Activated naive CD4-positive, alpha-beta T cell treated with anti-CD3 and anti-CD28 coated beads, Interleukin-2, amount 10 ng/mL, durations not matched to agents 7 days and 5 days (primary cell): ENCODE results near the gene BRPF1.

Experiments
- CTCF ChIA-PET: fragments of 350-600 bp; sonication (Branson Sonifier 250); formaldehyde crosslinking; loops from one replicate; lab custom pipeline; 2021; ENCODE audit warnings: antibody characterized with exemption; lab: Charles Lee
- DNase-seq: peaks from one replicate; pipeline ENCODE4 v3.0.0-alpha.2; 2020
- H3K27ac Mint-ChIP-seq: one replicate; pipeline ENCODE4 v1.8.0; 2021; ENCODE audit warnings: mild to moderate bottlenecking, moderate library complexity, mixed read lengths
- H3K27me3 Mint-ChIP-seq: one replicate; pipeline ENCODE4 v1.8.0; 2021; ENCODE audit warnings: mild to moderate bottlenecking, mixed read lengths
- H3K36me3 Mint-ChIP-seq: one replicate; pipeline ENCODE4 v1.8.0; 2021; ENCODE audit warnings: mixed read lengths
- H3K4me1 Mint-ChIP-seq: one replicate; pipeline ENCODE4 v1.8.0; 2021; ENCODE audit warnings: mixed read lengths
- H3K4me3 Mint-ChIP-seq: one replicate; pipeline ENCODE4 v1.8.0; 2021; ENCODE audit warnings: mild to moderate bottlenecking, moderate library complexity, mixed read lengths
- H3K9me3 Mint-ChIP-seq: one replicate; pipeline ENCODE4 v1.8.0; 2021; ENCODE audit warnings: mixed read lengths

The BRPF1 gene

DNA sequence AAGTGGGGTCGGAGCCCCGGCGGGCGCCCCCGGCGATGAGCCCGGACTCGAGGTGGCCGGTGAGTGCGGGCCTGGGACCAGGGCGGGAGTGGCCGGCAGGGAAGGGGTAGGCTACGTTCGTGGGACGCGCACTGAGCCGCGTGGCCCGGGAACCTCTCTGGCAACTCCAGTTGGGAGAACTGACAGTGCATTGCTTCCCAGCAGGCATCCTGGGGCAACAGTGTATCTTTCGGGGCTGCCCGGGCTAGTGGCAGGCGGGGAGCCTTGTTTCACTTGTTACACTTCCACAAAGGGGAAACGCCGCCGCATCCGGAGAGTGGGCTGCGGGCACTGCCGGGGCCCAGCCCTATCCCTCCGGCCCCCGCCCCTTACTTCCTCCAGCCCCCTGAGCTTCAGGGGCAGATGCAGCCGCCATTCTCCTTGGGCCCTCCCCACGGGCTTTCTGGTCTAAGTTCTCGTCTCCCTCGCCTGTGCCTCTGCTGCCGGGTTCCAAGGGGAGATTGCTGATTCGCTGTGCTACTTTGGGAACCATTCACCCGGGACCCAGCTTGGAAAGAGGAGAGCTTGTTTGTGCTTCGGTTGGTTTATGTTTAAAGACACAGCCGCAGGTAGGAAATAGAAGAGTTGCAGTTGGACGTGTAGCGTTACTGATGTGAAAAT is 675 bp downstream of the BRPF1 start:
- CTCF ChIA-PET = interaction anchor here (1.3 to 2.1 kb wide), 7 partner anchors 14 to 229 kb away, joined by 3 to 12 read pairs (median 4); partner anchors contain the start of genes ARPC4 and OGG1
- Mint-ChIP-seq H3K36me3 (peaks cover 33% of the 10 kb centered on the region), H3K4me3 (peak overlapping the region; percentile 99), H3K27ac (peak overlapping the region; percentile 94), H3K27me3 (peaks cover 17% of the 10 kb centered on the region), H3K4me1 (peaks cover 69% of the 10 kb centered on the region), H3K9me3 (no peaks in the 10 kb centered on the region)
- peak; percentile 78 for DNase-seq

DNA sequence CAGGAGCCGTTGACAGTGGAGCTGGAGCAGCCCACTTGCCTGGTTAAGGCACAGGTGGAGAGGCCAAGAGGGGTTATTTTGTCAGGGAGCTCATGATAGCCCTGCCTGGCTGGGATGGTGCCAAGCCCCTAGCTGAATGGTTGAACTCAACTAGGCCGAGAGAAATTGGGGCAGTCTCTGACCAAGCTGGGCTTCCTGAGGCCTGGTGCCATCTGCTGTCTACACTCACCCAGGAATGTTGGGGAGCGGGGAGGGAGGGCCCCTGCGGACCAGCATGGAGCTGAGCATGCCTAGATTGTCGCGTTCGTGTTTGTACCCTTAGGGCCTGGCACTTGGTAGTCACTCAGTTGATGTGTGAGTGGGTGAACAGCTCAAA is 1.2 kb downstream of the BRPF1 start:
- CTCF ChIA-PET = interaction anchor here (1.2 to 2.1 kb wide), 8 partner anchors 10 to 229 kb away, joined by 3 to 12 read pairs (median 4); partner anchors contain the start of genes ARPC4 and OGG1
- Mint-ChIP-seq H3K4me3 (peak overlapping the region; percentile 99), H3K36me3 (peaks cover 33% of the 10 kb centered on the region), H3K27me3 (peaks cover 17% of the 10 kb centered on the region), H3K9me3 (no peaks in the 10 kb centered on the region), H3K4me1 (peaks cover 64% of the 10 kb centered on the region), H3K27ac (peak overlapping the region; percentile 94)
- no peak for DNase-seq

DNA sequence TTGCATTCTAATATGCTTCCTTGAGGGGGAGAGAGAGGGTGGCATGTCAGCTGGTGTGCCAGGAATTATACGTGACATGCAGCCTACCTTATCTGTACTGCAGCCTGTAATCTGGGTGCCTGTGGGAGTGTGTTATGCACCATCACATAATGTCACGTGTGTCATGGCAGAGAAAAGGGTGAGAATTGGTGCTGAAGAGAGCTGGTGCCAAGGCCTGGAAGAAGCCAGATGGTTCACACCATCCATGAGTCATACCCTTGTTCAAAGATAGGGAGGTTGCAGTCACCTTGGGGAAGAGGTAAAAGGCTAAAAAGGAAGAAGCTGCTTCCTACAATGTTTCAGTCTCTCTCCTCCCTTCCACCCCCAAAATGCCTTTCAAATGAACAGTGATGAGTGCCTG is 5.3 kb downstream of the BRPF1 start:
- DNase-seq = no peak
- H3K27ac Mint-ChIP-seq = peak overlapping the region; percentile 25
- no peaks in the 10 kb centered on the region for H3K9me3 Mint-ChIP-seq
- H3K36me3 Mint-ChIP-seq = peaks cover 65% of the 10 kb centered on the region
- no peaks in the 10 kb centered on the region for H3K27me3 Mint-ChIP-seq
- H3K4me1 Mint-ChIP-seq = peaks cover 53% of the 10 kb centered on the region
- H3K4me3 Mint-ChIP-seq = no peak overlapping the region
- CTCF ChIA-PET = interaction anchor here (0.8 to 4.1 kb wide), 2 partner anchors 10 to 11 kb away, joined by 3 to 19 read pairs; no protein-coding TSS in a partner anchor

DNA sequence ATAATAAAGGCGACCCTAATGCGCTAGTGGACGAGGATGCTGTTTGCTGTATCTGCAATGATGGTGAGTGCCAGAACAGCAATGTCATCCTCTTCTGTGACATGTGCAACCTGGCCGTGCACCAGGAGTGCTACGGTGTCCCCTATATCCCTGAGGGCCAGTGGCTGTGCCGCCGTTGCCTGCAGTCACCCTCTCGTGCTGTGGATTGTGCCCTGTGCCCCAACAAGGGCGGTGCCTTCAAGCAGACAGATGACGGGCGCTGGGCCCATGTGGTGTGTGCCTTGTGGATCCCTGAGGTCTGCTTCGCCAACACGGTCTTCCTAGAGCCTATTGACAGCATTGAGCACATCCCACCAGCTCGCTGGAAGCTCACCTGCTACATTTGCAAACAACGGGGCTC is 7.6 kb downstream of the BRPF1 start:
- Mint-ChIP-seq H3K4me3 (no peak overlapping the region), H3K27ac (no peak overlapping the region), H3K4me1 (peaks cover 45% of the 10 kb centered on the region), H3K9me3 (no peaks in the 10 kb centered on the region), H3K36me3 (peaks cover 72% of the 10 kb centered on the region), H3K27me3 (no peaks in the 10 kb centered on the region)
- CTCF ChIA-PET = interaction anchor here (1.5 to 4.1 kb wide), 2 partner anchors 11 to 12 kb away, joined by 3 to 19 read pairs; partner anchors contain the start of gene OGG1
- DNase-seq = no peak

- Mint-ChIP-seq H3K4me1 (peaks cover 24% of the 10 kb centered on the region), H3K36me3 (peaks cover 82% of the 10 kb centered on the region), H3K27ac (no peak overlapping the region), H3K27me3 (no peaks in the 10 kb centered on the region), H3K9me3 (no peaks in the 10 kb centered on the region), H3K4me3 (no peak overlapping the region)
- DNase-seq = no peak
- CTCF ChIA-PET = interaction anchor here (0.9 kb wide), 1 partner anchor 9 kb away, joined by 4 read pairs; no protein-coding TSS in a partner anchor
Observed at GRCh38 chr3:9742560-9742959, 11.0 kb downstream of the BRPF1 start.

DNA sequence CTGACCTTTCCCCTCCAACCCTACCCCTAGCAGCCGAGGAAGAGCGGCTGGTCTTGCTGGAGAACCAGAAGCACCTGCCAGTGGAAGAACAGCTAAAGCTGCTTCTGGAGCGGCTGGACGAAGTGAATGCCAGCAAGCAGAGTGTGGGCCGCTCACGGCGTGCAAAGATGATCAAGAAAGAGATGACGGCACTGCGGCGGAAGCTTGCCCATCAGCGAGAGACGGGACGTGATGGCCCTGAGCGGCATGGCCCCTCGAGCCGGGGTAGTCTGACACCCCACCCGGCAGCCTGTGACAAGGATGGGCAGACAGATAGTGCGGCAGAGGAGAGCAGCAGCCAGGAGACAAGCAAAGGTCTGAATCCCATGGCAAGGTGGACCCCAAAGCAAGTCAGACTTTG is 12.0 kb downstream of the BRPF1 start:
- DNase-seq = no peak
- no peak overlapping the region for H3K4me3 Mint-ChIP-seq
- H3K36me3 Mint-ChIP-seq = peaks cover 82% of the 10 kb centered on the region
- CTCF ChIA-PET = no interaction called here
- no peaks in the 10 kb centered on the region for H3K9me3 Mint-ChIP-seq
- peaks cover 24% of the 10 kb centered on the region for H3K4me1 Mint-ChIP-seq
- no peak overlapping the region for H3K27ac Mint-ChIP-seq
- H3K27me3 Mint-ChIP-seq = no peaks in the 10 kb centered on the region

GRCh38 chr3:9744162-9744561 is 12.6 kb downstream of the BRPF1 start:
- Mint-ChIP-seq H3K36me3 (peaks cover 80% of the 10 kb centered on the region), H3K27ac (no peak overlapping the region), H3K4me3 (no peak overlapping the region), H3K4me1 (peaks cover 26% of the 10 kb centered on the region), H3K27me3 (no peaks in the 10 kb centered on the region), H3K9me3 (no peaks in the 10 kb centered on the region)
- no peak for DNase-seq
- CTCF ChIA-PET = no interaction called here

DNA sequence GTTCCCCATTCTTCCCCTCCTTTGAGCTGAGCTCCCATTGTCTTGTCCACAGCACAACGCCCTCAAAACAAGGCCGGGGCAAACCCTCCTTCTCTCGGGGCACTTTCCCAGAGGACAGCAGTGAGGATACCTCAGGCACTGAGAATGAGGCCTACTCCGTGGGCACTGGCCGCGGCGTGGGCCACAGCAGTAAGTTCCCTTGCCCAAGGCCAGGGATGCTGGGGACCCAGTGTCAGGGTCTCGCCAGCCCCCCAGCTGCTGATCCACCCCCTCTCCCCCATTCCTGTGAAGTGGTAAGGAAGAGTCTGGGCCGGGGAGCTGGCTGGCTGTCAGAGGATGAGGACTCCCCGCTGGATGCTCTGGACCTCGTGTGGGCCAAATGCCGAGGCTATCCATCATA is 14.0 kb downstream of the BRPF1 start:
- Mint-ChIP-seq H3K9me3 (no peaks in the 10 kb centered on the region), H3K4me3 (no peak overlapping the region), H3K27me3 (no peaks in the 10 kb centered on the region), H3K27ac (no peak overlapping the region), H3K36me3 (peaks cover 75% of the 10 kb centered on the region), H3K4me1 (peaks cover 33% of the 10 kb centered on the region)
- CTCF ChIA-PET = interaction anchor here (0.6 to 2.0 kb wide), 3 partner anchors 12 to 382 kb away, joined by 3 to 6 read pairs (median 5); no protein-coding TSS in a partner anchor
- DNase-seq = no peak

DNA sequence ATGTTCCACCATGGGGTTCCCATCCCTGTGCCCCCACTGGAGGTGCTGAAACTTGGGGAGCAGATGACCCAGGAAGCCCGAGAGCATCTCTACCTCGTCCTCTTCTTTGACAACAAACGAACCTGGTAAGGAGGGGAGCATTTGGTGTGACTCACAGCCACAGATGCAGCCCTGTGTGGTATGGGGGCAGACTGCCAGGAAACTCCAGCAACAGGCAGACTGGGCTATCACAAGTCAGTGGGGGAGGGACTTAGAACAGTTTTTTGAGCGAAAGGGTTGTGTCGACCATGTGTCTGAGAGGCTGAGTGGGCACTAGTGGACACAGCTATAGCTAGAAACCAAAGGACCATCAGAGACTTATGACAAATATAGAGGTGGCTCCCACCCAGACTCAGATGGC is 14.8 kb downstream of the BRPF1 start:
- Mint-ChIP-seq H3K4me3 (no peak overlapping the region), H3K9me3 (no peaks in the 10 kb centered on the region), H3K27ac (no peak overlapping the region), H3K27me3 (no peaks in the 10 kb centered on the region), H3K36me3 (peaks cover 73% of the 10 kb centered on the region), H3K4me1 (peaks cover 41% of the 10 kb centered on the region)
- no peak for DNase-seq
- CTCF ChIA-PET = interaction anchor here (1.6 to 2.0 kb wide), 2 partner anchors 13 to 19 kb away, joined by 5 to 6 read pairs; no protein-coding TSS in a partner anchor

GRCh38 chr3:9747267-9747666 is 15.7 kb downstream of the BRPF1 start:
- Mint-ChIP-seq H3K36me3 (peaks cover 77% of the 10 kb centered on the region), H3K4me1 (peaks cover 44% of the 10 kb centered on the region), H3K4me3 (no peak overlapping the region), H3K9me3 (no peaks in the 10 kb centered on the region), H3K27ac (no peak overlapping the region), H3K27me3 (no peaks in the 10 kb centered on the region)
- DNase-seq = no peak
- CTCF ChIA-PET = no interaction called here

GRCh38 chr3:9748031-9748430 is 16.5 kb downstream of the BRPF1 start:
- H3K4me1 Mint-ChIP-seq = peaks cover 41% of the 10 kb centered on the region
- CTCF ChIA-PET = interaction anchor here (0.9 kb wide), 1 partner anchor 11 kb away, joined by 3 read pairs; no protein-coding TSS in a partner anchor
- no peak for DNase-seq
- H3K9me3 Mint-ChIP-seq = no peaks in the 10 kb centered on the region
- H3K27ac Mint-ChIP-seq = no peak overlapping the region
- no peaks in the 10 kb centered on the region for H3K27me3 Mint-ChIP-seq
- H3K4me3 Mint-ChIP-seq = no peak overlapping the region
- peaks cover 70% of the 10 kb centered on the region for H3K36me3 Mint-ChIP-seq

- DNase-seq = no peak
- H3K4me1 Mint-ChIP-seq = peaks cover 48% of the 10 kb centered on the region
- H3K36me3 Mint-ChIP-seq = peaks cover 61% of the 10 kb centered on the region
- peak overlapping the region; percentile 92 for H3K4me3 Mint-ChIP-seq
- H3K9me3 Mint-ChIP-seq = no peaks in the 10 kb centered on the region
- no peaks in the 10 kb centered on the region for H3K27me3 Mint-ChIP-seq
- H3K27ac Mint-ChIP-seq = peak overlapping the region; percentile 96
- CTCF ChIA-PET = interaction anchor here (1.5 to 2.7 kb wide), 3 partner anchors 16 to 44 kb away, joined by 4 to 12 read pairs (median 7); partner anchors contain the start of gene ARPC4
Observed at GRCh38 chr3:9749296-9749644, 17.7 kb downstream of the BRPF1 start.

- DNase-seq = peak; percentile 98
- CTCF ChIA-PET = interaction anchor here (0.7 to 2.7 kb wide), 4 partner anchors 10 to 43 kb away, joined by 3 to 12 read pairs (median 6); partner anchors contain the start of gene ARPC4
- H3K4me3 Mint-ChIP-seq = peak within 1 kb of the TSS; percentile 92
- H3K27me3 Mint-ChIP-seq = no peaks in the 10 kb centered on the region
- H3K36me3 Mint-ChIP-seq = peaks cover 61% of the 10 kb centered on the region
- peak within 1 kb of the TSS; percentile 96 for H3K27ac Mint-ChIP-seq
- H3K9me3 Mint-ChIP-seq = no peaks in the 10 kb centered on the region
- peaks cover 55% of the 10 kb centered on the region for H3K4me1 Mint-ChIP-seq
Observed at GRCh38 chr3:9749645-9750555, 18.4 kb downstream of the BRPF1 start, which contains the start of gene OGG1. Gene OGG1, plus strand, starts transcription at chr3:9749952. Its CDS starts 335 bp downstream, at chr3:9750287.
